ENCODE measurements around the gene KRT5. TPM values are rescaled to one million over a fixed set of nuclear protein-coding genes. Genes with fewer than 3 reads are reported as not detected.

The KRT5 gene
- total and polyA plus RNA-seq, 2 donors (not counting 3 experiments of a cell fraction or from before 2014, with no cell fraction given) = 0.32 to 0.86 TPM

- intact Hi-C loops (cut with micrococcal nuclease) = no loop called here
- Histone ChIP-seq H3K4me2 (ENCODE audit: insufficient read depth, low read length) (no peak overlapping the region), H3K27me3 (ENCODE audit: control insufficient read depth in 2 of 2, insufficient read depth in 2 of 2, low read length in 2 of 2) (no peaks in the 10 kb centered on the region), H3K4me1 (ENCODE audit: control insufficient read depth, extremely low read depth, insufficient read depth, low read length) (no peaks in the 10 kb centered on the region), H3K79me2 (ENCODE audit: control insufficient read depth, insufficient read depth, low read length) (no peaks in the 10 kb centered on the region), H3K9ac (replicated peaks; ENCODE audit: extremely low read depth, insufficient read depth, low read length) (no peak overlapping the region), H3K36me3 (ENCODE audit: control insufficient read depth in 2 of 2, extremely low read depth in 1 of 2, insufficient read depth in 2 of 2, low read length in 2 of 2) (no peaks in the 10 kb centered on the region), H3K27ac (ENCODE audit: insufficient read depth, low read depth, low read length) (no peak overlapping the region), H3K9me1 (replicated peaks; ENCODE audit: control insufficient read depth, extremely low read depth, insufficient read depth, low read length) (no peaks in the 10 kb centered on the region), H4K20me1 (replicated peaks; ENCODE audit: control insufficient read depth, extremely low read depth, insufficient read depth, low read length) (no peaks in the 10 kb centered on the region), H3K9me3 (replicated peaks; ENCODE audit: control insufficient read depth, insufficient read depth, low read length) (no peaks in the 10 kb centered on the region), H3K4me3 (replicated peaks in 1 of 3; ENCODE audit: insufficient read depth in 1 of 3, low read depth in 1 of 3, low read length in 3 of 3) (no peak overlapping the region), H2AFZ (ENCODE audit: low read depth, low read length) (no peak overlapping the region)
- no peak for FAIRE-seq
- TF ChIP-seq POLR2A (IDR thresholded peaks at IDR 0.05; ENCODE audit: low read depth, low read length) = no peak
- no peak for TF ChIP-seq POLR2AphosphoS5 (IDR thresholded peaks at IDR 0.05; ENCODE audit: insufficient read depth, low read depth, low read length)
- POLR2A ChIA-PET = no interaction called here
- dilution Hi-C loops (cut with MboI; ENCODE audit: extremely low pct_ligation_motif_present, low sequenced_read_pairs) = no loop called here
- no TSS peak for BruUV-seq (replicated peaks)
- DNase-seq (ENCODE audit: low read depth, low spot score) = no peak
- CTCF ChIA-PET = no interaction called here
These were observed 19.6 kb upstream of the KRT5 start for GRCh38 chr12:52539821-52540173.

GRCh38 chr12:52539083-52539820, 19.1 kb upstream of the KRT5 start:
- no peak overlapping the region for H3K9ac ChIP-seq (replicated peaks; ENCODE audit: extremely low read depth, insufficient read depth, low read length)
- no peak overlapping the region for H3K4me3 ChIP-seq (replicated peaks in 1 of 3; ENCODE audit: insufficient read depth in 1 of 3, low read depth in 1 of 3, low read length in 3 of 3)
- CTCF ChIA-PET = no interaction called here
- H3K79me2 ChIP-seq (ENCODE audit: control insufficient read depth, insufficient read depth, low read length) = no peaks in the 10 kb centered on the region
- H3K9me3 ChIP-seq (replicated peaks; ENCODE audit: control insufficient read depth, insufficient read depth, low read length) = no peaks in the 10 kb centered on the region
- POLR2A ChIA-PET = no interaction called here
- no peaks in the 10 kb centered on the region for H3K9me1 ChIP-seq (replicated peaks; ENCODE audit: control insufficient read depth, extremely low read depth, insufficient read depth, low read length)
- no peak overlapping the region for H2AFZ ChIP-seq (ENCODE audit: low read depth, low read length)
- no peaks in the 10 kb centered on the region for H3K27me3 ChIP-seq (ENCODE audit: control insufficient read depth in 2 of 2, insufficient read depth in 2 of 2, low read length in 2 of 2)
- TF ChIP-seq EZH2 (IDR thresholded peaks at IDR 0.05; ENCODE audit: borderline replicate concordance, low read depth, low read length, severe bottlenecking) (no peak), POLR2AphosphoS5 (IDR thresholded peaks at IDR 0.05; ENCODE audit: insufficient read depth, low read depth, low read length) (no peak), GATA2 (IDR thresholded peaks at IDR 0.05; ENCODE audit: insufficient read depth, insufficient read length, low read depth, low read length) (no peak), JUN (IDR thresholded peaks at IDR 0.05; ENCODE audit: borderline replicate concordance, insufficient read depth, insufficient read length, low read depth) (no peak), MYC (IDR thresholded peaks at IDR 0.05; ENCODE audit: low read depth, low read length) (no peak), FOS (IDR thresholded peaks at IDR 0.05; ENCODE audit: borderline replicate concordance, insufficient read depth, low read length) (no peak), POLR2A (IDR thresholded peaks at IDR 0.05; ENCODE audit: low read depth, low read length) (no peak)
- TF ChIP-seq, protein P1, sequence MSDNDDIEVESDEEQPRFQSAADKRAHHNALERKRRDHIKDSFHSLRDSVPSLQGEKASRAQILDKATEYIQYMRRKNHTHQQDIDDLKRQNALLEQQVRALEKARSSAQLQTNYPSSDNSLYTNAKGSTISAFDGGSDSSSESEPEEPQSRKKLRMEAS (IDR thresholded peaks at IDR 0.05; ENCODE audit: insufficient read depth, insufficient read length) = no peak
- TF ChIP-seq, protein P2, sequence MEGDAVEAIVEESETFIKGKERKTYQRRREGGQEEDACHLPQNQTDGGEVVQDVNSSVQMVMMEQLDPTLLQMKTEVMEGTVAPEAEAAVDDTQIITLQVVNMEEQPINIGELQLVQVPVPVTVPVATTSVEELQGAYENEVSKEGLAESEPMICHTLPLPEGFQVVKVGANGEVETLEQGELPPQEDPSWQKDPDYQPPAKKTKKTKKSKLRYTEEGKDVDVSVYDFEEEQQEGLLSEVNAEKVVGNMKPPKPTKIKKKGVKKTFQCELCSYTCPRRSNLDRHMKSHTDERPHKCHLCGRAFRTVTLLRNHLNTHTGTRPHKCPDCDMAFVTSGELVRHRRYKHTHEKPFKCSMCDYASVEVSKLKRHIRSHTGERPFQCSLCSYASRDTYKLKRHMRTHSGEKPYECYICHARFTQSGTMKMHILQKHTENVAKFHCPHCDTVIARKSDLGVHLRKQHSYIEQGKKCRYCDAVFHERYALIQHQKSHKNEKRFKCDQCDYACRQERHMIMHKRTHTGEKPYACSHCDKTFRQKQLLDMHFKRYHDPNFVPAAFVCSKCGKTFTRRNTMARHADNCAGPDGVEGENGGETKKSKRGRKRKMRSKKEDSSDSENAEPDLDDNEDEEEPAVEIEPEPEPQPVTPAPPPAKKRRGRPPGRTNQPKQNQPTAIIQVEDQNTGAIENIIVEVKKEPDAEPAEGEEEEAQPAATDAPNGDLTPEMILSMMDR (IDR thresholded peaks at IDR 0.05; ENCODE audit: extremely low read depth in 1 of 2, insufficient read depth in 1 of 2, low read depth in 1 of 2, low read length in 2 of 2) = no peak
- intact Hi-C loops (cut with micrococcal nuclease) (no loop called here), dilution Hi-C loops (cut with MboI; ENCODE audit: extremely low pct_ligation_motif_present, low sequenced_read_pairs) (no loop called here)
- no peaks in the 10 kb centered on the region for H3K36me3 ChIP-seq (ENCODE audit: control insufficient read depth in 2 of 2, extremely low read depth in 1 of 2, insufficient read depth in 2 of 2, low read length in 2 of 2)
- FAIRE-seq = no peak
- H3K27ac ChIP-seq (ENCODE audit: insufficient read depth, low read depth, low read length) = no peak overlapping the region
- BruUV-seq (replicated peaks) = no TSS peak
- DNase-seq (ENCODE audit: low read depth, low spot score) = peak; percentile 42
- H4K20me1 ChIP-seq (replicated peaks; ENCODE audit: control insufficient read depth, extremely low read depth, insufficient read depth, low read length) = no peaks in the 10 kb centered on the region
- H3K4me1 ChIP-seq (ENCODE audit: control insufficient read depth, extremely low read depth, insufficient read depth, low read length) = no peaks in the 10 kb centered on the region
- no peak overlapping the region for H3K4me2 ChIP-seq (ENCODE audit: insufficient read depth, low read length)
